ENCODE results near the gene SP7. TPM values are rescaled to one million over a fixed set of nuclear protein-coding genes. Genes with fewer than 3 reads are reported as not detected.

The SP7 gene
- total and polyA plus RNA-seq, 2 donors (not counting 3 experiments of a cell fraction or from before 2014, with no cell fraction given): not detected

- no peaks in the 10 kb centered on the region for H3K9me3 ChIP-seq (replicated peaks; ENCODE audit: control insufficient read depth, insufficient read depth, low read length)
- peak within 1 kb of the TSS; percentile 92 for H3K4me2 ChIP-seq (ENCODE audit: insufficient read depth, low read length)
- peaks cover 6 to 12% of the 10 kb centered on the region in 2 experiments for H3K36me3 ChIP-seq (ENCODE audit: control insufficient read depth in 2 of 2, extremely low read depth in 1 of 2, insufficient read depth in 2 of 2, low read length in 2 of 2)
- intact Hi-C loops (cut with micrococcal nuclease): loop anchor here (1.0 kb wide), 3 partner anchors 28 to 61 kb away; partner anchors contain the start of gene PRR13
- H4K20me1 ChIP-seq (replicated peaks; ENCODE audit: control insufficient read depth, extremely low read depth, insufficient read depth, low read length): no peaks in the 10 kb centered on the region
- ChIA-PET POLR2A (interaction anchor here (0.5 to 1.6 kb wide), 6 partner anchors 28 to 121 kb away, joined by 3 to 7 read pairs (median 3); partner anchors contain the start of gene TARBP2), CTCF (interaction anchor here (0.8 to 4.2 kb wide), 10 partner anchors 27 to 167 kb away, joined by 3 to 87 read pairs (median 5); partner anchors contain the start of genes AAAS and PRR13)
- H3K27ac ChIP-seq (ENCODE audit: insufficient read depth, low read depth, low read length): peak within 1 kb of the TSS; percentile 76
- H3K4me3 ChIP-seq (replicated peaks in 1 of 3; ENCODE audit: insufficient read depth in 1 of 3, low read depth in 1 of 3, low read length in 3 of 3): peak within 1 kb of the TSS; percentile 48 to 81 (median 55)
- H3K9ac ChIP-seq (replicated peaks; ENCODE audit: extremely low read depth, insufficient read depth, low read length): peak within 1 kb of the TSS; percentile 81
- no peaks in the 10 kb centered on the region for H3K27me3 ChIP-seq (ENCODE audit: control insufficient read depth in 2 of 2, insufficient read depth in 2 of 2, low read length in 2 of 2)
- no TSS peak for BruUV-seq (replicated peaks)
- H3K4me1 ChIP-seq (ENCODE audit: control insufficient read depth, extremely low read depth, insufficient read depth, low read length): peaks cover 30% of the 10 kb centered on the region
- no peaks in the 10 kb centered on the region for H3K9me1 ChIP-seq (replicated peaks; ENCODE audit: control insufficient read depth, extremely low read depth, insufficient read depth, low read length)
- peak within 1 kb of the TSS; percentile 73 for H2AFZ ChIP-seq (ENCODE audit: low read depth, low read length)
- H3K79me2 ChIP-seq (ENCODE audit: control insufficient read depth, insufficient read depth, low read length): peaks cover 27% of the 10 kb centered on the region
- peak; percentile 88 for DNase-seq (ENCODE audit: low read depth, low spot score)
- dilution Hi-C loops (cut with MboI; ENCODE audit: extremely low pct_ligation_motif_present, low sequenced_read_pairs): no loop called here
- no peak for FAIRE-seq
- TF ChIP-seq MAX (IDR thresholded peaks at IDR 0.05; ENCODE audit: insufficient read depth, insufficient read length): no peak
- peak; percentile 40 for TF ChIP-seq POLR2AphosphoS5 (IDR thresholded peaks at IDR 0.05; ENCODE audit: insufficient read depth, low read depth, low read length)
- no peak for TF ChIP-seq JUN (IDR thresholded peaks at IDR 0.05; ENCODE audit: borderline replicate concordance, insufficient read depth, insufficient read length, low read depth)
- TF ChIP-seq MYC (IDR thresholded peaks at IDR 0.05; ENCODE audit: low read depth, low read length): no peak
- peak; percentile 50 for TF ChIP-seq POLR2A (IDR thresholded peaks at IDR 0.05; ENCODE audit: low read depth, low read length)
- TF ChIP-seq FOS (IDR thresholded peaks at IDR 0.05; ENCODE audit: borderline replicate concordance, insufficient read depth, low read length): no peak
- TF ChIP-seq, protein P1, sequence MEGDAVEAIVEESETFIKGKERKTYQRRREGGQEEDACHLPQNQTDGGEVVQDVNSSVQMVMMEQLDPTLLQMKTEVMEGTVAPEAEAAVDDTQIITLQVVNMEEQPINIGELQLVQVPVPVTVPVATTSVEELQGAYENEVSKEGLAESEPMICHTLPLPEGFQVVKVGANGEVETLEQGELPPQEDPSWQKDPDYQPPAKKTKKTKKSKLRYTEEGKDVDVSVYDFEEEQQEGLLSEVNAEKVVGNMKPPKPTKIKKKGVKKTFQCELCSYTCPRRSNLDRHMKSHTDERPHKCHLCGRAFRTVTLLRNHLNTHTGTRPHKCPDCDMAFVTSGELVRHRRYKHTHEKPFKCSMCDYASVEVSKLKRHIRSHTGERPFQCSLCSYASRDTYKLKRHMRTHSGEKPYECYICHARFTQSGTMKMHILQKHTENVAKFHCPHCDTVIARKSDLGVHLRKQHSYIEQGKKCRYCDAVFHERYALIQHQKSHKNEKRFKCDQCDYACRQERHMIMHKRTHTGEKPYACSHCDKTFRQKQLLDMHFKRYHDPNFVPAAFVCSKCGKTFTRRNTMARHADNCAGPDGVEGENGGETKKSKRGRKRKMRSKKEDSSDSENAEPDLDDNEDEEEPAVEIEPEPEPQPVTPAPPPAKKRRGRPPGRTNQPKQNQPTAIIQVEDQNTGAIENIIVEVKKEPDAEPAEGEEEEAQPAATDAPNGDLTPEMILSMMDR (IDR thresholded peaks at IDR 0.05; ENCODE audit: extremely low read depth in 1 of 2, insufficient read depth in 1 of 2, low read depth in 1 of 2, low read length in 2 of 2): no peak
- no peak for TF ChIP-seq GATA2 (IDR thresholded peaks at IDR 0.05; ENCODE audit: insufficient read depth, insufficient read length, low read depth, low read length)
- TF ChIP-seq EZH2 (IDR thresholded peaks at IDR 0.05; ENCODE audit: borderline replicate concordance, low read depth, low read length, severe bottlenecking): no peak
These were observed 44.1 kb upstream of the SP7 start, which contains the start of gene SP1 for GRCh38 chr12:53380104-53380793. Gene SP1, plus strand, starts transcription at chr12:53380176. Its CDS starts 116 bp downstream, at chr12:53380292.

Data from endothelial cell of umbilical vein (primary cell).